ENCODE data around the gene IVL.

Gene IVL

DNA sequence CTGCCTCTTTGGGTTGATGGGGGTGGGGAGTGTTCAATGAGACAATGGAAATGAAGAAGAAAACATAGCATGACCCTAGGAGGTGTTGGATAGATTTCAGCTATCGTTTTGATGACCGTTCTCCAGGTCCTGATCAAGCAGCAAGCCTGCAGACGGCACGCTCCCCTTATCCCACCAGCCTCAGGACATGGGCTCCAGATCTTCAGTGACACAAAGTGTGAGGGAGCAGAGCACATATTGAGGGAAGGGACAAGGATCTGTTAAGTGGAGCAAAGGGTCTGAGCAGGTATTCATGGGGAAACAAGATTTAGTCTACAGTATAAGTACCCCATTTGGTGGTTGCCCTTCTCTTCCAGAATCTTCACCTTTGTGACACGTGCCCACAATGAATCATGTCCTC, 43.4 kb downstream of the IVL start:
- no peak for DNase-seq (ENCODE audit: low read depth in 2 of 2)

DNA sequence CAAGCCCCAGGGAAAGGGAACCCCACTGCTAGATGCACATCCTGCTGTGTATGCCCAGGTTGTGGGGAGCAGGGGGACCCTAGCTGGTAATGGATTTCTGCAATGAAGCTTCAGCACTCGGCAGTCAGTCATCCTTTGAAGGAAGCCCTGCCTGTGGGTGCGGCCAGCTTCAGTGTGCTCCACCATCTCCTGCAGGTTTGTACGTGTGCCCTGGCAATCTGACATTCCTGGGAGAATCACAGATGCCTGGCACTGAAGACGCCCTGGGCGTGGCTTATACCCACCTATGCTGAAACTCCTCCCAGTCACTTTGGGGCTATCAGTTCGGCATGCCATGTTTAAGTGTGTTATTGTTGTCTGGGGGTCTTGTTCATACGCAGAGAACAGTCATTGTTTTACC, 45.4 kb downstream of the IVL start:
- DNase-seq (ENCODE audit: low read depth in 2 of 2): no peak

DNA sequence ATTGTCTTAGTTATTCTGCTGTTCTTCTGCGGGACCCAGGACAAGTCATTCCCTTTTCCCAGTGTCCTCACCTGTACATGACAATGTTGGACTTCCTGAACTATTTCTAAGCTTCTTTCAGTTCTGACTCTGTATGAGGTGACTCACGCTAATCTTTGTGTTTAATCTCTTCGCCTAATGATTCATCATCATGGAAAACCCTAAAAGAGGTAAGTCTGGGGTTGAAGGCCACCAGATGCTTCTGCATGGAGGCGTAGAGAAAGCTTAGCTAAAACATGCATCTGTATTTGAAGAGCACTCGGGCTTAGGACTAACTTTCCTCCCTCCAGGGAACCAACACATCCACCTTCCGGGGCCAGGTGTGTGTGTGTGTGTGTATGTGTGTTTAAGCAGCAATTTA, 46.1 kb downstream of the IVL start:
- no peak for DNase-seq (ENCODE audit: low read depth in 2 of 2)

DNA sequence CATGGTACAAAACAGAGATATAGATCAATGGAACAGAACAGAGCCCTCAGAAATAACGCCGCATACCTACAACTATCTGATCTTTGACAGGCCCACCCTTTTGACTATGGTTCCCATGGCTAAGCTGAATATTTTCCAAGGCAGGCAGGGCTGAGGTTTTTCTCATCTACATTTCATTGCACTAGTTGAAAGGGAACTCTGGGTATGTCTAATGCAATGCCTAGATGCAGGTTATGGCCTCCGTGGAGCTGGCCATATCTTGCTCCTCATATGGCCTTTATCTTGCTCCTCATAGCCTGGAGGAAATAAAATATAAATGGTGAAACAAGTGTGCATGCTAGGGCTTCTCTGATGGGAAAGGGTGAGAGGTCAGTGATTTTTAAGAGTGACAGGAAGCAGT, 49.2 kb downstream of the IVL start:
- no peak for DNase-seq (ENCODE audit: low read depth in 2 of 2)

DNA sequence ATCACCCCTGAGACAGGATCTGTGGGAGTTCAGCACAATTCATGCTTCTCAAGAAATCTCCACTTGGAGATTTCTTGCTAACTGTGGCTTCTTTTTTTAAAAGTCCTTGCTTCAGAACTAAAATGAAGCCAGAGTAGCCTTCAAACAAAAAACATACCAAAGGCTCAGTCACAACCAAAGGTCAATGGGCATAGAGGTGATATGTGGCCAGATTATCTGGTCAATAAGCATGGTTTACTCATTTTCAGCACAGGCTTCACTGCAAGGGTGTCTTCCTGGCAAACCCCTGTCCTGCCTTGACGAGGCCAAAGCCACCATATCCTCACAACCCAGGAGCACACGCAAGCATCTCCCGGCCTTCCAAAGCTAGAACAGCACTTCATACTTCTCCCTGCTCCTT, 50.9 kb downstream of the IVL start:
- no peak for DNase-seq (ENCODE audit: low read depth in 2 of 2)

DNA sequence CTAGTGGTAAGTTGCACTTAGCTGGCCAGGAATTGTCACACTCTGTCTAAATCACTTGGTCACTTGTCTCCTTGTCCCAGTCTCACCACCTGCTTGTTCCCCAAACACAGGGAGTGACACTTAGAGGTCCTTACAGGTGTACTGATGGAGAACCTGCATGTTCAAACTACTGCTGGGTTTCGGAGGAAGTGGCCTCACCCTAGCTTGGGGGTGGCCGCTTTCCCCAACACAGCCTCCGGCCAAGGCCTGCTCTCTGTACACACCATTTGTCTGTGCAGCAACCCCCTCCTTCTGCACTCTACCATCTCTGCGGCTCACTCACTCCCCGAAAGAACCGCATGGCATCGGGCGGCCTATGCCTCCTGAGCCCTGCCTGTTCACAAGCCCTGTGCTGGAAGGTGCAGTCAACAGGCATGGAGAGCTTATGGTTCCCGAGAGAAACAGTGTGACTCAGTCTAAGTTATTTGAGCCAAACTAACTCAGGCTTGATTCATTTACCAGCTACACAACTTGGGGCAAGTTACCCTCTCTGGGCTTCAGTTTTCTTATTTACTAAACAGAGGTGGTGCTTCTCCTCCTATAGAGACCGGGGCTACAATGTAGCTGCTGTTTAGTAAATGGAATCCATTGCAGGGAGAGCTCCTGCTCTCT, 51.6 kb downstream of the IVL start:
- DNase-seq (ENCODE audit: low read depth in 2 of 2): no peak

DNA sequence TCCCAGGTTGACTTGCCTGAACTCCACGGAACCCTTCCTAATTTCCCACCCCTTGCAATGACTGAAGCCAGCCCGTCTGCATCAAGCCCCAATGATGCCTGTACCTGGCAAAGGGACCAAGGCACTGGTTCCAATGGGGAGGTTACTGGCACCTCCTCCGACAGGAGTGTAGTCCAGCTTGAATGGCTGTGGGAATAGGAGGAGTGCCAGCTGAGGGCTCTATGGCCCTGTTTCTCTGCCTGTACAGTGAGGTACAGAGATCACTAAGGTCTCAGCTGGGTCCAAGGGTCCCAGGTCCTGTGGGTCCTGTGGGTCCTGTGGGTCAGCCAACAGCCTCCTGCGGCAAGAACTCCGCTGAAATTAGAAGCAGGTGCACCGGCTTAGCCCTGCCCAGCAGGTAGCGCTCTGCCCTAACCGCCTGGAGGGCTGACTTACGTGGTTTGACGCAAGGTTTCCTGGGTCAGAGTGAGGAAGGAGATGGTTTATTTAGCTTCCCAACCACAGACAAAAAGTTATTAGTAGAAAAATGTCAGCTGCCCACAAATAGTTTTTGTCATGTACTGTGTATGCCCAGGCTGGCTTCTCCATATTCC, 52.2 kb downstream of the IVL start:
- DNase-seq (ENCODE audit: low read depth in 2 of 2): no peak

All from stimulated activated CD4-positive, alpha-beta T cell treated with anti-CD3 and anti-CD28 coated beads, Interleukin-12 subunit alpha, Interleukin-12 subunit beta, amount 100 ng/mL, for 24 hours (primary cell).